Measurements from ENCODE around the gene FRMD8.

Gene FRMD8

DNA sequence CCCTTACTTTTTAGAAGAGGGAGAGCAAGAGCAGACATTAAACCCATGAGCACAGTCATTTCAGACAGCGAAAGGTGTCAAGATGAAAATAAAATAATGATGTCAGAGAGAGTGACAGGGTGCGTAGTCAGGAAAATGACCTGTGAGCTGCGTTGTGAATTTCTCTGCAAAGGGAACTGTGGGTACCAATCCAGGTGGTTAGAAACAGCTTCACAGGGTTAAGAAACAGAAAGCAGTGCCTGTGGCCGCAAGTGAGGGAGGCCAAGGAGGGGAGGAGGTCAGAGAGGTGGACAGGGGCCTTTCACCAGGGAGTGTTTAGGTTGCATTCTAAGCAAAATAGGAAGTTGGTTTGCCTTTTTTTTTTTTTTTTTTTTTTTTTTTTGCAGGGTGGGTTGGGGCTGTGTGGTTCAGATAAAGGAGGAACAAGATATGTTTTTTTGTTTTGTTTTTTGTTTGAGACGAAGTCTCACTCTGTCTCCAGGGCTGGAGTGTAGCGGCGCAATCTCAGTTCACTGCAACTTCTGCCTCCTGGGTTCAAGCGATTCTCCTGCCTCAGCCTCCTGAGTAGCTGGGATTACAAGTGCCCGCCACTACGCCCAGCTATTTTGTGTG is 24.0 kb upstream of the FRMD8 start:
- DNase-seq (ENCODE audit: low spot score): peak; percentile 77
- TF ChIP-seq, protein P1, sequence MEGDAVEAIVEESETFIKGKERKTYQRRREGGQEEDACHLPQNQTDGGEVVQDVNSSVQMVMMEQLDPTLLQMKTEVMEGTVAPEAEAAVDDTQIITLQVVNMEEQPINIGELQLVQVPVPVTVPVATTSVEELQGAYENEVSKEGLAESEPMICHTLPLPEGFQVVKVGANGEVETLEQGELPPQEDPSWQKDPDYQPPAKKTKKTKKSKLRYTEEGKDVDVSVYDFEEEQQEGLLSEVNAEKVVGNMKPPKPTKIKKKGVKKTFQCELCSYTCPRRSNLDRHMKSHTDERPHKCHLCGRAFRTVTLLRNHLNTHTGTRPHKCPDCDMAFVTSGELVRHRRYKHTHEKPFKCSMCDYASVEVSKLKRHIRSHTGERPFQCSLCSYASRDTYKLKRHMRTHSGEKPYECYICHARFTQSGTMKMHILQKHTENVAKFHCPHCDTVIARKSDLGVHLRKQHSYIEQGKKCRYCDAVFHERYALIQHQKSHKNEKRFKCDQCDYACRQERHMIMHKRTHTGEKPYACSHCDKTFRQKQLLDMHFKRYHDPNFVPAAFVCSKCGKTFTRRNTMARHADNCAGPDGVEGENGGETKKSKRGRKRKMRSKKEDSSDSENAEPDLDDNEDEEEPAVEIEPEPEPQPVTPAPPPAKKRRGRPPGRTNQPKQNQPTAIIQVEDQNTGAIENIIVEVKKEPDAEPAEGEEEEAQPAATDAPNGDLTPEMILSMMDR (IDR thresholded peaks at IDR 0.05; ENCODE audit: extremely low read depth, missing control alignments): no peak

DNA sequence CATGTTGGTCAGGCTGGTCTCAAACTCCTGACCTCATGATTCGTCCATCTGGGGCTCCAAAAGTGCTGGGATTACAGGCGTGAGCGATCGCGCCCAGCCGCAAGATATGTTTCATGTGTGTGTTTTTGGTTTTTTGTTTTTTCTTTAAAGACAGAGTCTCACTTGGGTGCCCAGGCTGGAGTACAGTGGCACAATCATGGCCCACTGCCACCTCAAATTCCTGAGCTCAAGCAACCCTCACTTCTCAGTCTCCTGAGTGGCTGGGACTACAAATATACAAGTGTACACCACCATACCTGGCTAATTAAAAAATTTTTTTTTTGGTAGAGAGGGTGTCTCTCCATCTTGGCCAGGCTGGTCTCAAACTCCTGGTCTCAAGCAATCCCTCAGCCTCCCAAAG is 23.5 kb upstream of the FRMD8 start:
- DNase-seq (ENCODE audit: low spot score): no peak
- TF ChIP-seq, protein P1 (IDR thresholded peaks at IDR 0.05; ENCODE audit: extremely low read depth, missing control alignments): no peak

DNA sequence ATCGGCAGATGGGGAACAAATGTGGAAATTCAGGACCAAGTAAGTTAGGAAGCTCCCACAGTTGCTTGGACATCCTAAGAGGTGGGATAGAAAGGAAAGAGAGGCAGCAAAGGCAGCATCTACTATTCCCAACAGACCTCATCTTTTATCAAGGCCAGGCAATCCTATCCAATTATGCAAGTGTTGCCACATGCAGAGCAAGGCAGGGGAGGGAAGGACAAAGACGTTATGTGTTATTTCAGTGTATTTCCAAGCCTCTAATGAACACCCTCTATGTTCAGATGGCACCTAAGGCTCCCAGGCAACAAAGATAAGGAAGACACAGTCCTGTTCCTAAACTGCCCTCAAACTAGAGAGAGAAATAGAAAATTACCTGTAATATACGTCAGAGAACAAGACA is 22.7 kb upstream of the FRMD8 start:
- TF ChIP-seq, protein P1 (IDR thresholded peaks at IDR 0.05; ENCODE audit: extremely low read depth, missing control alignments): no peak
- no peak for DNase-seq (ENCODE audit: low spot score)

DNA sequence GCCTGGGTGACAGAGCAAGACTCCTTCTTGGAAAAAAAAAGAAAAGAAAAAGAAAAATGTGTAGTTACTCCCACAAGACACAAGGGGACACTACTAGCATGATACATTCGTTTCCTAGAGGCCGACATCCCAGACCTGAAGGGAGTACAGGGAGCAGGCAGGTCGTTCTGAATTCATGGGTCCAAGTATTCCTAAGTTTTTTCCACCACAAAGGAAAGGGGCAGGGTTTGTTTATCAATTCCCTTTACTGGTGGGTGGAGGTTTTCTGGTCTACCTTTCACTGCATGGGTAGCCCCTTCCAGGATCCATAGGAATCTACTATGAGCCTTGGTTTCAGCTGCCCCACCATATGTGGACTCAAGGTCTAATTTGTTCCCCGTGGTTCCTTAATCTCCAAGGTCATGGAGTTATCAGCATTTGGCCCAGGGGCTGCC is 20.1 kb upstream of the FRMD8 start:
- TF ChIP-seq, protein P1 (IDR thresholded peaks at IDR 0.05; ENCODE audit: extremely low read depth, missing control alignments): peak; percentile 31
- DNase-seq (ENCODE audit: low spot score): peak; percentile 84

DNA sequence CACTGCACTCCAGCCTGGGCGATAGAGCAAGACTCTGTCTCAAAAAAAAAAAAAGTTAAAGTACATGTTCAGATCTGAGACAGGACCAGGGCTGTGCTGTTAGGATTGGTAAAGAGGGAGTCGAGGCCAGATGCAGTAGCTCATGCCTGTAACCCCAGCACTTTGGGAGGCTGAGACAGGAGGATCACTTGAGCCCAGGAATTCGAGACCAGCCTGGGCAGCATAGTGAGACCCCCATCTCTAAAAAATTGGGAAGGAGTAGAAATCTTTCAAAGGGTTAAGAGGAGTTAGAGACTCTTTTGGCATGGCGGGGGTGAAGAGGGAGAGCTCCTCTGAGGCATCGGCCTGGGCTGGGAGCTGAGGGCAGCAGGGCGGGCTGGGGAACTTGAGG is 15.8 kb upstream of the FRMD8 start:
- DNase-seq (ENCODE audit: low spot score): no peak
- TF ChIP-seq, protein P1 (IDR thresholded peaks at IDR 0.05; ENCODE audit: extremely low read depth, missing control alignments): no peak

DNA sequence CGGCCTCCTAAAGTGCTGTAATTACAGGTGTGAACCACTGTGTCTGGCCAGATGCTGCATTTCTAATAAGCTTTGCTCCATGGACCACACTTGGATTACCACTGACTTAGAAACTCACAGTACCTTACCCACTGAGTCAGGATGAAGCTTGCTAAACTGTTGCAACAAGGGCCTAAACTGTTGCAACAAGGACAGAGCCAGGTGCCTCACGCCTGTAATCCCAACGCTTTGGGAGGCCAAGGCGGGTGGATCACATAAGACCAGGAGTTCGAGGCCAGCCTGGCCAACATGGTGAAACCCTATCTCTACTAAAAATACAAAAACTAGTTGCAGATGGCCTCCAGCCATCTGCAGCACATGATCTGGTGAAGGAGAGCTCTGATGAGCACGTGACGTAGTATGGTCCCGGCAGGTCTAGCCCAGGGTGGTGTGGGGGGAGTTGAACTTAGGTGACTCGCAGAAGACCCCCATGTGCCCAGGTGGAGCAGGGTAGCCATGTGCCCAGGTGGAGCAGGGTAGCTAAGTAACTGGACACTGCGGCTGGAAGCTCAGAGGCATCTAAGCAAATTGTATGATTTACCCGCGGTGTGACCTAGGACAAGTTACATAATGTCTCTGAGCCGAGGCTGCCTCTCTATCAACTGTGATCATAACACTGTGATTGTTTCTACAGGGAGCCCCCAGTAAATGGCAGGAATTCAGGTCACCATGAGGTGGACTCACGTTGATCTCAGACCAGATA is 12.4 kb upstream of the FRMD8 start:
- TF ChIP-seq, protein P1 (IDR thresholded peaks at IDR 0.05; ENCODE audit: extremely low read depth, missing control alignments): no peak

DNA sequence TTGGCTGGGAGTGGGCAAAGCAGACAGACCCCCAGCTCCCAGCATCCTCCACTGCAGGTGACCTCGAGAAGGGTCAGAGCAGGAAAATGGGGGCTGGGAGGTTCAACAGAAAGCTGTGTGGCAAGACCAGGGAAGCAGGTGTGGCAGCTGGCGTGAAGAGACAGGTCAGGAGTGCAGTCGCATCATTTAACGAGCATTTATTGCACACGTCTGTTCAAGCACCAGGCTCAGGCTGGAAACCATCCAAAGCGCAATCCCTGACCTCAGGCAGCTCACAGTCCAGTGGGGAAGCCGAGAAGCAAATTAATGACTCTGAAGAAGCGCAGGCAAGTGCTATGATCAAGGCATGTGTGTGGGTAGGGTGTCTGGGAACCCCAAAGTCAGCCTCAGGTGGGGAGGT is 11.4 kb upstream of the FRMD8 start:
- no peak for DNase-seq (ENCODE audit: low spot score)
- TF ChIP-seq, protein P1 (IDR thresholded peaks at IDR 0.05; ENCODE audit: extremely low read depth, missing control alignments): no peak

More for the DNA sequence above, 12.4 kb upstream of the FRMD8 start:
- DNase-seq (ENCODE audit: low spot score): no peak
